Cardiac muscle cell (in vitro differentiated cells and primary cell): ENCODE data around the gene CTRL. TPM values are rescaled to one million over a fixed set of nuclear protein-coding genes. Genes with fewer than 3 reads are reported as not detected.
A peak's percentile ranks its signal among the peaks of the same experiment; 100 is the strongest.

Experiments used
- DNase-seq, 2 donors: peaks; one replicate each; pipeline versions ENCODE4 v3.0.0 to v3.0.0-alpha.2; 2010 to 2017; ENCODE audit warnings: low read depth in 1 of 2, low spot score in 1 of 2
- H3K27ac ChIP-seq: fragments of 200-600 bp; sonication (generic); 2 replicates; pipeline ENCODE4 v1.5.1; 2016
- H3K27me3 ChIP-seq: fragments of 200-600 bp; sonication (generic); 2 replicates; pipeline ENCODE4 v1.6.0; 2016; ENCODE audit warnings: control low read depth
- H3K36me3 ChIP-seq: fragments of 200-600 bp; sonication (generic); 2 replicates; pipeline ENCODE4 v1.5.1; 2016; ENCODE audit warnings: control low read depth
- H3K4me1 ChIP-seq: fragments of 200-600 bp; sonication (generic); 2 replicates; pipeline ENCODE4 v1.8.1; 2017; ENCODE audit warnings: low read depth, mild to moderate bottlenecking, mixed run types
- H3K4me3 ChIP-seq: fragments of 200-600 bp; sonication (generic); 2 replicates; pipeline ENCODE4 v1.5.1; 2016; ENCODE audit warnings: mild to moderate bottlenecking
- H3K9me3 ChIP-seq: fragments of 200-600 bp; sonication (generic); 2 replicates; pipeline ENCODE4 v1.5.1; 2017; ENCODE audit warnings: low read depth, mild to moderate bottlenecking, control low read depth
- polyA plus RNA-seq: library from polyadenylated mRNA; unstranded; fragments of >200 nt; fragmentation: Nextera tagmentation; extraction: Ambion mirVana; gene quantifications from 2 replicates; pipeline ENCODE4 v1.2.1, GENCODE V29; 2016
- total RNA-seq: library from RNA; depleted of rRNA; stranded (reverse); fragments of >200 nt; gene quantifications from 2 replicates; pipeline ENCODE4 v1.2.3, GENCODE V29; 2016
- TF ChIP-seq, protein P1 (sequence below): IDR thresholded peaks from 2 replicates; pipeline ENCODE4 v1.5.1; 2012; ENCODE audit warnings: low read depth, mild to moderate bottlenecking, low read length

CTRL gene
- total and polyA plus RNA-seq, 2 experiments from 2014 or later = 2.7 to 14.8 TPM

DNA sequence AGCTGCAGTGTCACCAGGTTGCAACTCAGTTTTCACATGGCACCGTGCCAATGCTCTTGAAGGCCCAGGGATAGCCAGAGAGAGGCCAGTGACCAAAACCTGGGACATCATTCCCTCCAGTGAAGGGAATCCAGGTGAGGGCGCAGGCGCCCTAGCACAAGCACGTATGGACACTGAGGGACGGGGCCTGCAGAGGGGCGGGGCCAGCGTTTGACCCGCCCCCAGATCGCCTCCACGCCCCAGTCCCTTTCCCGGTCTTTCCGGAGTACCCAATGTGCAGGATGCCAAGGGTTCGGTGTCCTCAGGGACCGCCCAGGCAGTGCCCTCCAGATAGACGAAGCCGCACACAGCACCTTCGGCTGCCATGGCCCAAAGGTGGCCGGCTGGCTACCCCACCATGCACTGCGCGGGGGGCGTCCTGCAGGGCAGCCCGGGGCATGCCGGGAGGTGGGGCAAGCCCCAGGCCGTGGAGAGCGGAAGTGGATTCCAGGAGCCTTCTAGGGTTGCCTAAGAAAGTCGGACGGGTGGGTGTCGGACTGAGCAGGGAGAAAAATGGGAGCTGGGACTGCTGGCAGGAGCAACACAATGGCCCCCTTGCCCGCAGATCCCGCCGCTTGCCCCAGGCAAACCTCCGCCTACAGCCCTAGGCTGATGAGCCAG lies 32.1 kb upstream of the CTRL start:
- H3K4me3 ChIP-seq = no peak overlapping the region
- H3K27ac ChIP-seq = no peak overlapping the region
- DNase-seq = peak in 1 of 2 donors; percentile 52
- no peaks in the 10 kb centered on the region for H3K27me3 ChIP-seq
- H3K36me3 ChIP-seq = peaks cover 11% of the 10 kb centered on the region
- H3K4me1 ChIP-seq = peaks cover 7% of the 10 kb centered on the region
- TF ChIP-seq, protein P1, sequence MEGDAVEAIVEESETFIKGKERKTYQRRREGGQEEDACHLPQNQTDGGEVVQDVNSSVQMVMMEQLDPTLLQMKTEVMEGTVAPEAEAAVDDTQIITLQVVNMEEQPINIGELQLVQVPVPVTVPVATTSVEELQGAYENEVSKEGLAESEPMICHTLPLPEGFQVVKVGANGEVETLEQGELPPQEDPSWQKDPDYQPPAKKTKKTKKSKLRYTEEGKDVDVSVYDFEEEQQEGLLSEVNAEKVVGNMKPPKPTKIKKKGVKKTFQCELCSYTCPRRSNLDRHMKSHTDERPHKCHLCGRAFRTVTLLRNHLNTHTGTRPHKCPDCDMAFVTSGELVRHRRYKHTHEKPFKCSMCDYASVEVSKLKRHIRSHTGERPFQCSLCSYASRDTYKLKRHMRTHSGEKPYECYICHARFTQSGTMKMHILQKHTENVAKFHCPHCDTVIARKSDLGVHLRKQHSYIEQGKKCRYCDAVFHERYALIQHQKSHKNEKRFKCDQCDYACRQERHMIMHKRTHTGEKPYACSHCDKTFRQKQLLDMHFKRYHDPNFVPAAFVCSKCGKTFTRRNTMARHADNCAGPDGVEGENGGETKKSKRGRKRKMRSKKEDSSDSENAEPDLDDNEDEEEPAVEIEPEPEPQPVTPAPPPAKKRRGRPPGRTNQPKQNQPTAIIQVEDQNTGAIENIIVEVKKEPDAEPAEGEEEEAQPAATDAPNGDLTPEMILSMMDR = no peak
- no peaks in the 10 kb centered on the region for H3K9me3 ChIP-seq

DNA sequence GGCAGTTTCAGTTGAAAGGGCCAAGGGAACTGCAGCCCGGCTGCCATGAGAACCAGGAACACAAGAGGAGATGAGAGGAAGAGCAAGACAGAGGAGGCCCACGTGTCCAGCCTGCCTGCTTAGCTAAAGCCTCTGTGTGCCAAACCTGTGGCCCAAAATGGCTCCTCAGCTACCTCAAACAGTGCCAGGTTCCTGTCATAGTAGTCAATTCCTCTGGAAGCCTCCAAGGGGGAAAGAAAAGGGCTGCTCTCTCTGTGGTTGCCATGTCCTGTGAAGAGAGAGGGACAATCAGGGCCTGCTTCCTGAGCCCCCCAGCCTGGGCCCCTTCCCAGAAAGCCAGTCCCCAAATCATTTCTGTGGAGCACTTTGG lies 31.6 kb upstream of the CTRL start:
- peaks cover 11% of the 10 kb centered on the region for H3K36me3 ChIP-seq
- TF ChIP-seq, protein P1 = no peak
- no peaks in the 10 kb centered on the region for H3K27me3 ChIP-seq

DNA sequence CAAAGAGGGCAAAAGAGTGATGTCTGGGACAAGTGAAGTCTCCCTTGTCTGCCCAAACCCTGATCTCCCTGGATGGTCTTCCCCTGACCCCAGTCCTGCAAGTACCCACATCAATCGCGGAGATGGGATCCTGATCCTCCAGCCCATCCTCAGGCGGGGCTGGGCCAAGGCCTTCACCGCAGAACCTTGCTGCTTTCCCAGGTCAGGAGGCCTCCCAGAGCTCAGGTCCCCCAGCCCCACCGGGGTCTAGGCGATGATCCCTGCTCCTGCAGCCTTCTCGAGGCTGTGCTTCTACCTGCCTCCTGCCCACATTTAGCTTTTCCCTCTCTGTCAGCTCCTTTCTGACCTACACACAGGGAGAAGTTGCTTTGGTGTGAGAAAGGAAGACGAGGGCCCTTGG lies 30.5 kb upstream of the CTRL start:
- TF ChIP-seq, protein P1 = no peak
- no peak for DNase-seq
- Histone ChIP-seq H3K4me1 (peaks cover 7% of the 10 kb centered on the region), H3K4me3 (no peak overlapping the region), H3K9me3 (no peaks in the 10 kb centered on the region), H3K27ac (no peak overlapping the region), H3K27me3 (no peaks in the 10 kb centered on the region), H3K36me3 (peaks cover 11% of the 10 kb centered on the region)

More for the DNA sequence above, 31.6 kb upstream of the CTRL start:
- H3K4me3 ChIP-seq = no peak overlapping the region
- H3K27ac ChIP-seq = no peak overlapping the region
- DNase-seq = no peak
- H3K4me1 ChIP-seq = peaks cover 7% of the 10 kb centered on the region
- H3K9me3 ChIP-seq = no peaks in the 10 kb centered on the region

DNA sequence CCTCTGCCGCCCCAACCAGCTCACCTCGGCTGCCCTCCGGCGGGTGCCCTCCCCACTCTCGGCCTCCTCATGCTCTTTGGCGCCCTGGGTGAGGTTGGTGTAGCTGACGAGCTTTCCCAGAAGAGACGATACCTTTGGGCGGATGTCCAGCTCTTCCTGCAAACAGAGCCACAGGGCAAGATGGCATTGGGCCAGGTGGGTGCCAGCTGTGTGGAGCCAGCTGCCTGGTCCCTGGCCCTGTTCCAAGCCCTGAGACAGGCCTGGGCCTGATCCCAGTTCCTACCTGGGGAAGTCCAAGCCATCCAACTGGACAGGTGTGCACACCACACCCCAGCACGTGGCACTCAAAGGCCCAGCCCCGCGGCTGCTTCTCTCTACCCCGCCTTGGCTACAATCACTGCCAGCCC lies 29.9 kb upstream of the CTRL start:
- no peak overlapping the region for H3K4me3 ChIP-seq
- H3K9me3 ChIP-seq = no peaks in the 10 kb centered on the region
- H3K27ac ChIP-seq = no peak overlapping the region
- DNase-seq = no peak
- H3K27me3 ChIP-seq = no peaks in the 10 kb centered on the region
- TF ChIP-seq, protein P1 = no peak
- peaks cover 11% of the 10 kb centered on the region for H3K36me3 ChIP-seq
- H3K4me1 ChIP-seq = peaks cover 7% of the 10 kb centered on the region

DNA sequence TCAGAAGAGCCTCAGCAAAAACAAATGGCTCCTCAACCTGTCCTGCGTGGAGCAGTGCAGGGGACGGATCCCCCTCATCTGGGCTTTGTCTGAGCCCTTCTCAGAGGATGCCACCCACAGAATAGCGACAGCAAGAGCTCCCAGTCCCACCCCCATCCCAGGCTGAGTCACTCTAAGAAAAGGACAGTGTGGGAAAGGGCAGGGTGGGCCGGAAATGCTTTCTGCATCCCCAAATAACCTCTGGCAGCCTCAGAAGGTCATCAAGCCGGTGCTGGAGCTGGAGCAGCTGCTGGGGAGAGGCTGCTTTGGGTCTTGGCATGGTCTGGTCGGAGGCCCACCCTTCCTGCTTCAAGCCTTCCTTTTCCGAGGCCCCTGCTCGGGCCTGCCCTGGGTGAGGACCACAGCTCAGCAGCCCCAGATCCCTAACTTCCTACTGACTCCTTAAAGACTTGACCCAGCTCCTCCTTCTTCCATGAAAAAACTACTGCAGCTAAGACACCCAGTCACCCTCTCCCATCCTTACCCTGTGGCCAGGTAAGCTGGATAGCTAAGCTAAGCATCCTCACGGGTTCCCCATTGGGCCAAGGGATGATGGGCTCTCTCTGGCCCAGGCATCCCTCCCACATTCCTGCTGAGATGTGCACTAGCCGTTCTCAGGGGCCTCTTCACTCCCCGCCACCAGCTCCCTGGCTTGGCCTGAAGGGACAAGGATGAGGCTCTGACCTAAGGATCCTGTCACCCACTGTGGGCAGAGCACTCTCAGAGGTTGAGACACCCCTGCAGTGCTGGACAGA lies 28.1 kb upstream of the CTRL start:
- no peaks in the 10 kb centered on the region for H3K27me3 ChIP-seq
- TF ChIP-seq, protein P1 = no peak
- no peak overlapping the region for H3K4me3 ChIP-seq
- DNase-seq = peak in 1 of 2 donors; percentile 53
- no peaks in the 10 kb centered on the region for H3K9me3 ChIP-seq
- no peaks in the 10 kb centered on the region for H3K4me1 ChIP-seq
- H3K27ac ChIP-seq = no peak overlapping the region
- H3K36me3 ChIP-seq = peaks cover 11% of the 10 kb centered on the region
